Mesendoderm (in vitro differentiated cells): ENCODE data around the gene TTLL4.

Source experiments
- DNase-seq: peaks from one replicate; pipeline ENCODE4 v3.0.0; 2013
- H2AK5ac ChIP-seq: 2 replicates; pipeline ENCODE4 v1.6.1; 2013; ENCODE audit warnings: low read length, inconsistent platforms
- H2BK120ac ChIP-seq: 2 replicates; pipeline ENCODE4 v1.6.1; 2013; ENCODE audit warnings: low read depth, mild to moderate bottlenecking, low read length, moderate library complexity, mixed read lengths
- H2BK15ac ChIP-seq: replicated peaks from 2 replicates; pipeline ENCODE4 v1.6.1; 2013; ENCODE audit warnings: low read depth, mild to moderate bottlenecking, moderate library complexity
- H2BK5ac ChIP-seq: 2 replicates; pipeline ENCODE4 v1.6.1; 2013; ENCODE audit warnings: low read length, inconsistent platforms
- H3K18ac ChIP-seq: 2 replicates; pipeline ENCODE4 v1.6.1; 2013; ENCODE audit warnings: mild to moderate bottlenecking, low read length, mixed read lengths
- H3K23ac ChIP-seq: one replicate; pipeline ENCODE4 v1.6.1; 2013; ENCODE audit warnings: low read length
- H3K27ac ChIP-seq: 2 replicates; pipeline ENCODE4 v1.5.1; 2013; ENCODE audit warnings: low read depth, mild to moderate bottlenecking, inconsistent platforms, low read length, moderate library complexity
- H3K27me3 ChIP-seq: 2 replicates; pipeline ENCODE4 v1.6.1; 2013; ENCODE audit warnings: low read length, control low read depth, mild to moderate bottlenecking, inconsistent platforms; ENCODE audit not compliant: insufficient read depth, poor library complexity
- H3K36me3 ChIP-seq: 2 replicates; pipeline ENCODE4 v1.6.1; 2013; ENCODE audit warnings: low read length, inconsistent platforms; ENCODE audit not compliant: control insufficient read depth, insufficient read depth
- H3K4ac ChIP-seq: one replicate; pipeline ENCODE4 v1.6.1; 2013; ENCODE audit warnings: low read depth, mild to moderate bottlenecking, low read length, moderate library complexity
- H3K4me1 ChIP-seq: 2 replicates; pipeline ENCODE4 v1.6.1; 2013; ENCODE audit warnings: low read depth, low read length, inconsistent platforms; ENCODE audit not compliant: control insufficient read depth
- H3K4me2 ChIP-seq: 2 replicates; pipeline ENCODE4 v1.6.1; 2013; ENCODE audit warnings: low read length
- H3K4me3 ChIP-seq: 2 replicates; pipeline ENCODE4 v1.5.1; 2013; ENCODE audit warnings: mild to moderate bottlenecking, low read length
- H3K56ac ChIP-seq: one replicate; pipeline ENCODE4 v1.6.1; 2013; ENCODE audit warnings: low read length
- H3K79me1 ChIP-seq: 2 replicates; pipeline ENCODE4 v1.6.1; 2013; ENCODE audit warnings: low read length, inconsistent platforms
- H3K79me2 ChIP-seq: 2 replicates; pipeline ENCODE4 v1.6.1; 2013; ENCODE audit warnings: mild to moderate bottlenecking, low read length; ENCODE audit not compliant: control insufficient read depth, insufficient read depth
- H3K9ac ChIP-seq: 2 replicates; pipeline ENCODE4 v1.6.1; 2013; ENCODE audit warnings: low read length, inconsistent platforms
- H4K5ac ChIP-seq: one replicate; pipeline ENCODE4 v1.6.1; 2013; ENCODE audit warnings: low read length
- H4K8ac ChIP-seq: one replicate; pipeline ENCODE4 v1.6.1; 2013; ENCODE audit warnings: low read depth, mild to moderate bottlenecking, control low read depth, low read length, moderate library complexity
- WGBS: extraction: QIAGEN DNeasy Blood & Tissue Kit; methylation state at CpG from one replicate; pipeline ENCODE4 v1.1.7; 2013; ENCODE audit warnings: low lambda C conversion rate, missing lambda C conversion rate; ENCODE audit not compliant: insufficient coverage; ENCODE audit errors: extremely low coverage; 5-methylcytosine and 5-hydroxymethylcytosine counted together

Gene TTLL4

GRCh38 chr2:218783688-218784087 lies 73.1 kb downstream of the TTLL4 start:
- Histone ChIP-seq H3K4ac (no peak overlapping the region), H4K8ac (no peak overlapping the region), H3K4me2 (no peak overlapping the region), H3K56ac (peak overlapping the region; percentile 37), H3K23ac (peak overlapping the region; percentile 50), H4K5ac (no peak overlapping the region), H3K27me3 (no peaks in the 10 kb centered on the region), H2BK15ac (no peak overlapping the region), H2BK5ac (no peak overlapping the region), H3K9ac (peak overlapping the region; percentile 22), H3K4me3 (no peak overlapping the region), H3K79me1 (no peaks in the 10 kb centered on the region), H3K79me2 (no peaks in the 10 kb centered on the region), H2AK5ac (no peak overlapping the region), H3K4me1 (peaks cover 8% of the 10 kb centered on the region), H3K36me3 (no peaks in the 10 kb centered on the region), H3K18ac (no peak overlapping the region), H3K27ac (no peak overlapping the region), H2BK120ac (no peak overlapping the region)
- no CpG with 5 or more reads among the region's 4 CpGs for WGBS
- DNase-seq: no peak

- Histone ChIP-seq H3K27ac (no peak overlapping the region), H2BK5ac (no peak overlapping the region), H3K79me1 (no peaks in the 10 kb centered on the region), H2BK15ac (no peak overlapping the region), H3K56ac (no peak overlapping the region), H4K8ac (no peak overlapping the region), H3K4me2 (no peak overlapping the region), H4K5ac (no peak overlapping the region), H3K4me1 (peaks cover 8% of the 10 kb centered on the region), H3K23ac (no peak overlapping the region), H2BK120ac (no peak overlapping the region), H3K36me3 (no peaks in the 10 kb centered on the region), H3K4ac (no peak overlapping the region), H3K9ac (no peak overlapping the region), H3K79me2 (no peaks in the 10 kb centered on the region), H3K4me3 (no peak overlapping the region), H3K27me3 (no peaks in the 10 kb centered on the region), H2AK5ac (no peak overlapping the region), H3K18ac (no peak overlapping the region)
- no CpG with 5 or more reads among the region's 1 CpG for WGBS
- DNase-seq: no peak
Observed at GRCh38 chr2:218785103-218785502, 74.5 kb downstream of the TTLL4 start.

- Histone ChIP-seq H4K8ac (no peak overlapping the region), H3K36me3 (no peaks in the 10 kb centered on the region), H3K27ac (no peak overlapping the region), H2AK5ac (no peak overlapping the region), H3K9ac (no peak overlapping the region), H4K5ac (no peak overlapping the region), H3K18ac (no peak overlapping the region), H2BK5ac (no peak overlapping the region), H3K27me3 (no peaks in the 10 kb centered on the region), H2BK15ac (no peak overlapping the region), H3K4ac (no peak overlapping the region), H3K4me2 (no peak overlapping the region), H3K79me2 (no peaks in the 10 kb centered on the region), H3K23ac (no peak overlapping the region), H2BK120ac (no peak overlapping the region), H3K4me1 (peaks cover 8% of the 10 kb centered on the region), H3K56ac (no peak overlapping the region), H3K4me3 (no peak overlapping the region), H3K79me1 (no peaks in the 10 kb centered on the region)
- no peak for DNase-seq
- WGBS: no CpG with 5 or more reads among the region's 3 CpGs
Observed at GRCh38 chr2:218786133-218786532, 75.5 kb downstream of the TTLL4 start.

- Histone ChIP-seq H3K36me3 (no peaks in the 10 kb centered on the region), H3K18ac (no peak overlapping the region), H3K4ac (no peak overlapping the region), H3K27me3 (no peaks in the 10 kb centered on the region), H4K8ac (no peak overlapping the region), H3K4me3 (no peak overlapping the region), H3K79me1 (no peaks in the 10 kb centered on the region), H4K5ac (no peak overlapping the region), H2BK5ac (no peak overlapping the region), H2BK120ac (no peak overlapping the region), H2BK15ac (no peak overlapping the region), H3K23ac (no peak overlapping the region), H3K4me2 (no peak overlapping the region), H2AK5ac (no peak overlapping the region), H3K4me1 (peaks cover 5% of the 10 kb centered on the region), H3K56ac (no peak overlapping the region), H3K27ac (peak overlapping the region; percentile 16), H3K9ac (no peak overlapping the region), H3K79me2 (no peaks in the 10 kb centered on the region)
- no CpG with 5 or more reads among the region's 2 CpGs for WGBS
- DNase-seq: peak; percentile 59
Observed at GRCh38 chr2:218788529-218789255, 78.1 kb downstream of the TTLL4 start.

- Histone ChIP-seq H2BK15ac (no peak overlapping the region), H3K79me2 (no peaks in the 10 kb centered on the region), H3K27me3 (no peaks in the 10 kb centered on the region), H3K4me3 (no peak overlapping the region), H2BK120ac (no peak overlapping the region), H3K27ac (no peak overlapping the region), H3K4ac (no peak overlapping the region), H3K4me1 (peaks cover 4% of the 10 kb centered on the region), H4K8ac (no peak overlapping the region), H3K9ac (no peak overlapping the region), H3K56ac (no peak overlapping the region), H3K4me2 (no peak overlapping the region), H3K79me1 (no peaks in the 10 kb centered on the region), H4K5ac (no peak overlapping the region), H3K18ac (no peak overlapping the region), H2AK5ac (no peak overlapping the region), H3K36me3 (no peaks in the 10 kb centered on the region), H2BK5ac (no peak overlapping the region), H3K23ac (no peak overlapping the region)
- no peak for DNase-seq
- whole genome bisulfite sequencing: no CpG with 5 or more reads among the region's 1 CpG
Observed at GRCh38 chr2:218792433-218792832, 81.8 kb downstream of the TTLL4 start.

- H3K27ac ChIP-seq: no peak overlapping the region
- no CpG with 5 or more reads among the region's 4 CpGs for WGBS
- H3K36me3 ChIP-seq: no peaks in the 10 kb centered on the region
Observed at GRCh38 chr2:218796691-218797090, 86.1 kb downstream of the TTLL4 start.

More at GRCh38 chr2:218796691-218797090, 86.1 kb downstream of the TTLL4 start:
- no peak overlapping the region for H3K18ac ChIP-seq
- H3K79me1 ChIP-seq: no peaks in the 10 kb centered on the region
- H2BK120ac ChIP-seq: no peak overlapping the region
- no peak overlapping the region for H4K8ac ChIP-seq
- no peak for DNase-seq
- no peak overlapping the region for H3K4ac ChIP-seq
- H3K23ac ChIP-seq: no peak overlapping the region
- no peak overlapping the region for H3K4me3 ChIP-seq
- H2BK5ac ChIP-seq: no peak overlapping the region
- no peaks in the 10 kb centered on the region for H3K79me2 ChIP-seq
- H3K9ac ChIP-seq: no peak overlapping the region
- no peak overlapping the region for H4K5ac ChIP-seq
- no peak overlapping the region for H2AK5ac ChIP-seq
- no peak overlapping the region for H3K4me2 ChIP-seq
- H3K4me1 ChIP-seq: peaks cover 7% of the 10 kb centered on the region
- H3K27me3 ChIP-seq: no peaks in the 10 kb centered on the region
- H2BK15ac ChIP-seq: no peak overlapping the region
- no peak overlapping the region for H3K56ac ChIP-seq
